GM19023 (cell line): ENCODE data around the gene C20orf144.
"Not testable (repeated sequence)": the region's sequence is repeated elsewhere in the genome, so short reads cannot be mapped to it uniquely, and the experiment has no call there.

Experiments
- ATAC-seq: cut with Tn5 transposase; IDR thresholded peaks from one replicate; pipeline ENCODE4 v1.9.1; 2021; ENCODE audit warnings: mild to moderate bottlenecking, moderate library complexity; ENCODE audit not compliant: unreplicated experiment

C20orf144 gene

GRCh38 chr20:33693741-33694638 lies 31.9 kb downstream of the C20orf144 start:
- no peak for ATAC-seq

GRCh38 chr20:33694639-33695012 lies 32.5 kb downstream of the C20orf144 start:
- no peak for ATAC-seq

- no peak for ATAC-seq
Observed at GRCh38 chr20:33696448-33696847, 34.3 kb downstream of the C20orf144 start.

GRCh38 chr20:33697129-33697528 lies 35.0 kb downstream of the C20orf144 start:
- no peak for ATAC-seq

- not testable (repeated sequence) for ATAC-seq
Observed at GRCh38 chr20:33698966-33699365, 36.8 kb downstream of the C20orf144 start.

- ATAC-seq, result not testable (repeated sequence)
Observed at GRCh38 chr20:33700696-33701441, 38.7 kb downstream of the C20orf144 start.

- ATAC-seq, result no peak
Observed at GRCh38 chr20:33701629-33702450, 39.7 kb downstream of the C20orf144 start.

GRCh38 chr20:33702861-33703260 lies 40.7 kb downstream of the C20orf144 start:
- ATAC-seq, result no peak

- ATAC-seq, result no peak
Observed at GRCh38 chr20:33703498-33704137, 41.5 kb downstream of the C20orf144 start.

GRCh38 chr20:33704197-33704924 lies 42.2 kb downstream of the C20orf144 start:
- no peak for ATAC-seq

- ATAC-seq, result no peak
Observed at GRCh38 chr20:33707668-33708067, 45.5 kb downstream of the C20orf144 start.

GRCh38 chr20:33709398-33709797 lies 47.3 kb downstream of the C20orf144 start:
- no peak for ATAC-seq

GRCh38 chr20:33709905-33710541 lies 47.9 kb downstream of the C20orf144 start:
- no peak for ATAC-seq

GRCh38 chr20:33710681-33711445 lies 48.7 kb downstream of the C20orf144 start:
- ATAC-seq, result no peak

- no peak for ATAC-seq
Observed at GRCh38 chr20:33711446-33711738, 49.3 kb downstream of the C20orf144 start.
